ENCODE results near the gene PSMG2.

PSMG2 gene

GRCh38 chr18:12742453-12742852, 39.6 kb downstream of the PSMG2 start:
- no peak for TF ChIP-seq CTCF (IDR thresholded peaks at IDR 0.05; ENCODE audit: borderline replicate concordance, control extremely low read depth, extremely low read depth, insufficient read depth, missing control alignments)
- in situ Hi-C loops (cut with MboI; ENCODE audit: low sequenced_read_pairs, unreplicated experiment): no loop called here
- no peak for DNase-seq (ENCODE audit: low spot score)

- peak; percentile 50 for TF ChIP-seq CTCF (IDR thresholded peaks at IDR 0.05; ENCODE audit: borderline replicate concordance, control extremely low read depth, extremely low read depth, insufficient read depth, missing control alignments)
- in situ Hi-C loops (cut with MboI; ENCODE audit: low sequenced_read_pairs, unreplicated experiment): no loop called here
- DNase-seq (ENCODE audit: low spot score): peak; percentile 74
These were observed 41.3 kb downstream of the PSMG2 start for GRCh38 chr18:12744103-12744502.

GRCh38 chr18:12745095-12745795, 42.4 kb downstream of the PSMG2 start:
- in situ Hi-C loops (cut with MboI; ENCODE audit: low sequenced_read_pairs, unreplicated experiment): no loop called here
- no peak for TF ChIP-seq CTCF (IDR thresholded peaks at IDR 0.05; ENCODE audit: borderline replicate concordance, control extremely low read depth, extremely low read depth, insufficient read depth, missing control alignments)
- DNase-seq (ENCODE audit: low spot score): no peak

DNA sequence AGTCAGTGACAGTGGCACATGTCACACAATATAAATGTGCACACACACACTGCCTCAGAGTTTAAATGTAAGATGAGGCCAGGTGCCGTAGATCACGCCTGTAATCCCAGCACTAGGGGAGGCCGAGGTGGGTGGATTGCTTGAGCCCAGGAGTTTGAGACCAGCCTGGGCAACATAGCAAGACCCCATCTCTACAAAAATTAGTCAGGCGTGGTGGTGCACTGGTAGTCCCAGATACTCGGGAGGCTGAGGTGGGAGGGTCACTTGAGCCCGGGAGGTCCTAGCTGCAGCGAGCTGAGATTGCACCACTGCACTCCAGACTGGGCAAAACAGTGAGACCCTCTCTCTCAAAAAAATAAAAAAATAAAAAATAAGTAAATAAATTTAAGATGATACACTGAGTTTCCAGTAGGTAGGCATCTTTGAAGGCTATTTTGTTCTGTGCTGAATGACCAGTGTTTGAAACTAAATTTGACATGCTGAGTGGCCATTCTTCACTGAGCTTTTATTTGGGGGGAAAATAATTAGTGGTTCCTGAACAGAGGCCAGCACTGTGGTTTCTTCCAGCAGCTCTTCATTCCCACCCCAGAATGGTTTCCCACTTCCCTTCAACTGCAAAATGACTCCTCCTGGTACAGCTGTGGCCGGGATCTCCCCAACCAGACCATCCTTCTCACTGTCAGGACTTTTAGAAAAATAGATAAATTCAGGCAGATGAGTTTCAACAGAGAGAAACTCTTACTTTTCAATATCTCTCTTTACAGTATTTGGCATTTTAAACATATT, 44.9 kb downstream of the PSMG2 start:
- in situ Hi-C loops (cut with MboI; ENCODE audit: low sequenced_read_pairs, unreplicated experiment): no loop called here
- TF ChIP-seq CTCF (IDR thresholded peaks at IDR 0.05; ENCODE audit: borderline replicate concordance, control extremely low read depth, extremely low read depth, insufficient read depth, missing control alignments): no peak
- no peak for DNase-seq (ENCODE audit: low spot score)

GRCh38 chr18:12748671-12749070, 45.8 kb downstream of the PSMG2 start:
- in situ Hi-C loops (cut with MboI; ENCODE audit: low sequenced_read_pairs, unreplicated experiment): no loop called here
- no peak for DNase-seq (ENCODE audit: low spot score)
- TF ChIP-seq CTCF (IDR thresholded peaks at IDR 0.05; ENCODE audit: borderline replicate concordance, control extremely low read depth, extremely low read depth, insufficient read depth, missing control alignments): no peak

GRCh38 chr18:12749121-12749520, 46.3 kb downstream of the PSMG2 start:
- in situ Hi-C loops (cut with MboI; ENCODE audit: low sequenced_read_pairs, unreplicated experiment): no loop called here
- no peak for DNase-seq (ENCODE audit: low spot score)
- TF ChIP-seq CTCF (IDR thresholded peaks at IDR 0.05; ENCODE audit: borderline replicate concordance, control extremely low read depth, extremely low read depth, insufficient read depth, missing control alignments): no peak
